Endothelial cell (in vitro differentiated cells): ENCODE measurements around the gene TMEM254. TPM values are rescaled to one million over a fixed set of nuclear protein-coding genes. Genes with fewer than 3 reads are reported as not detected.

Source experiments
- DNase-seq: peaks from one replicate; pipeline ENCODE4 v3.0.0; 2021; ENCODE audit warnings: low spot score
- H3K27ac Mint-ChIP-seq: one replicate; pipeline ENCODE4 v1.8.0; 2021; ENCODE audit warnings: mixed read lengths, inconsistent platforms; ENCODE audit not compliant: unreplicated experiment
- H3K27me3 Mint-ChIP-seq: one replicate; pipeline ENCODE4 v1.8.0; 2021; ENCODE audit warnings: mild to moderate bottlenecking, moderate library complexity, mixed read lengths, inconsistent platforms; ENCODE audit not compliant: unreplicated experiment
- H3K36me3 Mint-ChIP-seq: one replicate; pipeline ENCODE4 v1.8.0; 2021; ENCODE audit warnings: mild to moderate bottlenecking, low read depth, mixed read lengths, inconsistent platforms; ENCODE audit not compliant: unreplicated experiment
- H3K4me1 Mint-ChIP-seq: one replicate; pipeline ENCODE4 v1.8.0; 2021; ENCODE audit warnings: mild to moderate bottlenecking, mixed read lengths, inconsistent platforms; ENCODE audit not compliant: unreplicated experiment
- H3K4me3 Mint-ChIP-seq: one replicate; pipeline ENCODE4 v1.8.0; 2021; ENCODE audit warnings: mild to moderate bottlenecking, mixed read lengths, inconsistent platforms; ENCODE audit not compliant: unreplicated experiment
- H3K9me3 Mint-ChIP-seq: one replicate; pipeline ENCODE4 v1.8.0; 2021; ENCODE audit warnings: mixed read lengths, inconsistent platforms; ENCODE audit not compliant: unreplicated experiment
- total RNA-seq: library from RNA; stranded (reverse); fragmentation: NEBNext Ultra II Directional; extraction: Animal tissue kit (Norgen Biotek cat#: 25700); gene quantifications from one replicate; pipeline ENCODE4 v1.2.1, GENCODE V29; 2021; ENCODE audit not compliant: unreplicated experiment
- TF ChIP-seq, protein P1 (sequence below): fragments of 200-600 bp; sonication (generic); IDR thresholded peaks from one replicate; pipeline ENCODE4 v1.5.0; 2021; ENCODE audit warnings: antibody characterized with exemption; ENCODE audit not compliant: unreplicated experiment

TMEM254 gene
- total RNA-seq, 1 donor from 2014 or later, result 16.6 TPM

DNA sequence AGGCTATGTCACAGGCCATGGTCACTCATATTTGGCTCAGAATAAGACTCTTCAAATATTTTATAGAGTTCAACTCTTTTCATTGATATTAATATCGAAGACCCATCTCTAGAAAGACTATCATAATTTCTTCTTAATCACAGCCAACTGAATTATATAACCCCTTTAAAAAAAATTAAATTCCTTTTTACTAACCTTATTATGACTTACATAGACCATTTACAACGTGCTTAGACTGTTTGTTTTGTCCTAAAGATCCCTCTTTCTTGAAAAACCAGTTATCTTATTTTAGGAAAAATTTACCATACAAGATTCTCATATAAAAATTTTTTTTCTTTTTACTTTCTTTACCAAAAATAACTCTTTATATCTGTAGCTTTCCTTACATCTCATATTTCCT is 10.2 kb upstream of the TMEM254 start:
- Mint-ChIP-seq H3K4me1 (no peaks in the 10 kb centered on the region), H3K4me3 (no peak overlapping the region), H3K36me3 (no peaks in the 10 kb centered on the region), H3K27ac (no peak overlapping the region), H3K27me3 (no peaks in the 10 kb centered on the region), H3K9me3 (no peaks in the 10 kb centered on the region)
- no peak for DNase-seq
- TF ChIP-seq, protein P1, sequence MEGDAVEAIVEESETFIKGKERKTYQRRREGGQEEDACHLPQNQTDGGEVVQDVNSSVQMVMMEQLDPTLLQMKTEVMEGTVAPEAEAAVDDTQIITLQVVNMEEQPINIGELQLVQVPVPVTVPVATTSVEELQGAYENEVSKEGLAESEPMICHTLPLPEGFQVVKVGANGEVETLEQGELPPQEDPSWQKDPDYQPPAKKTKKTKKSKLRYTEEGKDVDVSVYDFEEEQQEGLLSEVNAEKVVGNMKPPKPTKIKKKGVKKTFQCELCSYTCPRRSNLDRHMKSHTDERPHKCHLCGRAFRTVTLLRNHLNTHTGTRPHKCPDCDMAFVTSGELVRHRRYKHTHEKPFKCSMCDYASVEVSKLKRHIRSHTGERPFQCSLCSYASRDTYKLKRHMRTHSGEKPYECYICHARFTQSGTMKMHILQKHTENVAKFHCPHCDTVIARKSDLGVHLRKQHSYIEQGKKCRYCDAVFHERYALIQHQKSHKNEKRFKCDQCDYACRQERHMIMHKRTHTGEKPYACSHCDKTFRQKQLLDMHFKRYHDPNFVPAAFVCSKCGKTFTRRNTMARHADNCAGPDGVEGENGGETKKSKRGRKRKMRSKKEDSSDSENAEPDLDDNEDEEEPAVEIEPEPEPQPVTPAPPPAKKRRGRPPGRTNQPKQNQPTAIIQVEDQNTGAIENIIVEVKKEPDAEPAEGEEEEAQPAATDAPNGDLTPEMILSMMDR, result no peak

DNA sequence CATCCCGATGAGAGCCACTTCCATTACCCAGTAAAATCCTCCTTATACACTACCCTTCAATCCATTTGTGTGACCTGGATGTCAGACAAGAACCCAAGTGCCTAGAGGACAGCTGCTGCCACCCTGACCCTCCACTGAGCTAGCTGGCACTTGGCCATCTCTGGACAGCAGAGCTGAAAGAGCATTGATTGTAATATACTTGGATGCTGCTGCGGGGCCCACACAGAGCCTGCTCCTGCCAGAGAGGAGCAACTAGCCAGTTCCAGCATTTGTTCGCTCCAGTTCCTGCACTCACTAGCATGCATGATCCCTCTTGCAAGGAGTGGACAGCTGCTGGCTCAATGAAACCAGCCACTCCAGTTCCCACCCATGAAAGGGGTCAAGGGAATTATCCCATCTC is 8.4 kb upstream of the TMEM254 start:
- no peaks in the 10 kb centered on the region for H3K36me3 Mint-ChIP-seq
- no peaks in the 10 kb centered on the region for H3K27me3 Mint-ChIP-seq
- H3K27ac Mint-ChIP-seq, result no peak overlapping the region
- no peak for DNase-seq
- TF ChIP-seq, protein P1, result no peak
- H3K9me3 Mint-ChIP-seq, result no peaks in the 10 kb centered on the region
- H3K4me3 Mint-ChIP-seq, result no peak overlapping the region
- H3K4me1 Mint-ChIP-seq, result no peaks in the 10 kb centered on the region

DNA sequence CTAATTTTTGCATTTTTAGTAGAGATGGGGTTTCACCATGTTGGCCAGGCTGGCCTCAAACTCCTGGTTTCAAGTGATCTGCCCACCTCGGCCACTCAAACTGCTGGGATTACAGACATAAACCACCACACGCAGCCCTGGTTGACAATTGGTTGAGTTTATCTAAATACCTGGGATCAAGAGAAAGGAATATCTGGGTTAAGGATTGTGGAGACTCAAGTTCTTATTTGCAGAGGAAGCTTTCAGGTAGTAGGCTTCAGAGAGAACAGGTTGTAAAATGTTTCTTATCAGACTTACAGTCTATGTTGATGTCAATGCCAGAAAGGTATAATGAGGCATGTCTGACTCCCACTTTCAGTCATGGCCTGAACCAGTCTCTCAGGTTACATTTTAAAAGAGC is 5.9 kb upstream of the TMEM254 start:
- H3K27ac Mint-ChIP-seq, result no peak overlapping the region
- no peaks in the 10 kb centered on the region for H3K9me3 Mint-ChIP-seq
- H3K36me3 Mint-ChIP-seq, result no peaks in the 10 kb centered on the region
- H3K4me3 Mint-ChIP-seq, result no peak overlapping the region
- TF ChIP-seq, protein P1, result no peak
- H3K4me1 Mint-ChIP-seq, result no peaks in the 10 kb centered on the region
- no peak for DNase-seq
- H3K27me3 Mint-ChIP-seq, result peaks cover 1% of the 10 kb centered on the region

- no peak for DNase-seq
- H3K9me3 Mint-ChIP-seq, result no peaks in the 10 kb centered on the region
- H3K27ac Mint-ChIP-seq, result no peak overlapping the region
- TF ChIP-seq, protein P1, result no peak
- no peaks in the 10 kb centered on the region for H3K36me3 Mint-ChIP-seq
- H3K4me3 Mint-ChIP-seq, result no peak overlapping the region
- H3K4me1 Mint-ChIP-seq, result peaks cover 7% of the 10 kb centered on the region
- peaks cover 4% of the 10 kb centered on the region for H3K27me3 Mint-ChIP-seq
These were observed 2.7 kb upstream of the TMEM254 start for GRCh38 chr10:80075781-80076180.

DNA sequence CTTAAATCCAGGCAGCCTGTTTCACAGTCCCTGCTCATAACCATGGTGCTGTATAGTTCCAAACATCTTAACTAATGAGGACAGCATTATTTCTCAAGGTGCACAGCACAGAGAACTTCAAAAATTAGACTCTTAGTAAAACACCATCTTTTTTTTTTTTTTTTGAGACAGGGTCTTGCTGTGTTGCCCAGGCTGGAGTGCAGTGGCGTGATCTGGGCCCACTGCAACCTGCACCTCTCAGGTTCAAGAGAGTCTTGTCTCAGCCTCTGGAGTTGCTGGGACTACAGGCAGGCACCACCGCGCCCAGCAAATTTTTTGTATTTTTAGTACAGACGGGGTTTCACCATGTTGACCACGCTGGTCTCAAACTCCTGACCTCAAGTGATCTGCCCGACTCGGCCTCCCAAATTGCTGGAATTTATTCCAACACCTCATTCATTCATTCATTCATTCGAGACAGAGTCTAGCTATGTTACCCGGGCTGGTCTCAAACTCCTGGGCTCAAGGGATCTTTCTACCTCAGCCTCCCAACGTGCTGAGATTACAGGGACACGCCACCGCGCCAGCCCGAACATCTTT is 507 bp upstream of the TMEM254 start:
- TF ChIP-seq, protein P1, result no peak
- peaks cover 7% of the 10 kb centered on the region for H3K4me1 Mint-ChIP-seq
- H3K27ac Mint-ChIP-seq, result peak overlapping the region; percentile 92
- no peak for DNase-seq
- peaks cover 4% of the 10 kb centered on the region for H3K27me3 Mint-ChIP-seq
- H3K9me3 Mint-ChIP-seq, result no peaks in the 10 kb centered on the region
- no peaks in the 10 kb centered on the region for H3K36me3 Mint-ChIP-seq
- peak overlapping the region; percentile 96 for H3K4me3 Mint-ChIP-seq
